Bone marrow (tissue), 2 donors: ENCODE data around the gene TMEM158.

Experiments
- DNase-seq, 2 donors: peaks; one replicate each; lab custom pipeline; 2025; lab: John Stamatoyannopoulos, UW

The TMEM158 gene

GRCh38 chr3:45199837-45200648 is 26.0 kb downstream of the TMEM158 start:
- DNase-seq = no peak

DNA sequence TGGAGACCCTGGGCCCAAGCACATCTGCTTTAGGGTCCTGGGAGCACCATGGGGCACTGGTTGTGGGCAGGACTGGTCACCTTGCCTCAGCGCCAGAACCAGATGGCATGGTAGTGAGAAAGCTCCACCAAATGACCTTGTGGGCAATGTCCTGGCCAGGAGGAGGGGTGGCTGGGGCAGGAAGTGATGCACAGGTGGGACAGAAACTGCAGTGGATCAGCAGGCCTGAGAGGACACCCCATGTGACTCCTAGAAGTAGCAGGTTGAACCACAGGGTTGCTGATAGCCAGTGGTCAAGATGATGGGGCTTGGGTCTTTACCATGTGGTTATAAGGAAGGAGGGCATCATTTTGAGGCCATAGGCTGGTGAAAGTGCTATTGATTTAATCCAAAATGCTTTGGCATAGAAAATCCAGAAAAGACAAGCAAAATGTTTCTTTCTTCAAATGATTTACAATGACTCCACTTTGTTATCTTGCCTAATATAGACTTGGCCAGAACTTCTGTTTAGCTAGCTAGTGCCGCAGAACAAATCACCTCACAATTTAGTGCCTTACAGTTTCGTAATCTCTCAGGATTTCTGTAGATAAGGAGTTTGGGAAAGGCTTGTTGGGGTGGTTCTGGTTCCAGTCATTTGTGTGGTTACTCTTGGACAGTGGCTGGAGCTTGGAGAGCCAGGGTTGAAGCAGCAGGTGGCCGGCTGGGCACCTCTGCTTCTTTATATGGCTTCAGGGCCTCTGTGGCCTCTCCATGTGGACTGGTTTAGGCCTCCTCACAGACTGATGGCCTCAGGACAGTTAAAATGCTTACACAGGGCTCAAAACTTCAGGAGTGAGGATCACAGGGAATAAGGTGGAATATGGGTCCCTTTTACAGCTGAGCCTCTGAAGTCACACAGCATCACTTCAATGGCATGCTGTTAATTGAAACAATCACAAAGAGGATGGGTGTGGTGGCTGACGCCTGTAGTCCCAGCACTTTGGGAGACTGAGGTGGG is 27.5 kb downstream of the TMEM158 start:
- no peak for DNase-seq

DNA sequence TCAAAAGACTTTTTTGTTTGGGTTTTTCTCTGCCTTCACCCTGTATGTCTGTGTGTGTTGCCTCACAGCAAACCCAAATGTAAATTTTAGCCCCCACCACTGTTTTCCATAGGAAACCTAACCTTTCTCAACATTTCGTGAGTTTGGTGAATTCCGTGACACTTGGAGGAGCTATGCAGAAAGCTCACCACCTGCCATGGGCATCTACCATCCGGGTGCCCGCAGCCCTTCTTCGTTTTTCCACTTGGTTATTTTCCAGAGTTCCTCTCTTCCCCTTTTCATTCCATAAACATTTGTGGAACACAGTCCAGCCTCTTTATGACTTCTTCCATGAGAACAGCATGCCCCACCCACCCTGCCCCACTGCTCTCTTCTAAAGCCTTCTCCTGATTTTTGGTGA is 31.3 kb downstream of the TMEM158 start:
- DNase-seq = no peak

GRCh38 chr3:45191924-45192417 is 34.1 kb downstream of the TMEM158 start:
- DNase-seq = no peak

DNA sequence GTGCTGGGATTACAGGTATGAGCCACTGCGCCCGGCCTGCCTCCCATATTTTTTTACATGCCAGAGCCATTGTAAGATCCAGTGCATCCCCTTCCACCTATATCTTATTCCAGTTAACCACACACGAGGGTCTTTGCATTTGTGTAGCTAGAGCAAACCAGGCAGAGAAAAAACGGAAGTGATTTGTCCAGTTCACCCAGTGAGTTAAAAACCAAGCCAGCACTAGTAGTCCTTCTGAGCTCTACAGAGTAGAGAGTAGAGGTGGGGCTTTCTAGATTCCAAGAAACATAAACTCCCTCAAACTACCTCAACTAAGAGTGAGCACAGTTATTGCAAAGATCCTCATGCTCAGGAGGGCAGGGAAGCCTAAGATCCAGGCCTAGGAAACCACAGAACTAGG is 34.7 kb downstream of the TMEM158 start:
- no peak for DNase-seq

DNA sequence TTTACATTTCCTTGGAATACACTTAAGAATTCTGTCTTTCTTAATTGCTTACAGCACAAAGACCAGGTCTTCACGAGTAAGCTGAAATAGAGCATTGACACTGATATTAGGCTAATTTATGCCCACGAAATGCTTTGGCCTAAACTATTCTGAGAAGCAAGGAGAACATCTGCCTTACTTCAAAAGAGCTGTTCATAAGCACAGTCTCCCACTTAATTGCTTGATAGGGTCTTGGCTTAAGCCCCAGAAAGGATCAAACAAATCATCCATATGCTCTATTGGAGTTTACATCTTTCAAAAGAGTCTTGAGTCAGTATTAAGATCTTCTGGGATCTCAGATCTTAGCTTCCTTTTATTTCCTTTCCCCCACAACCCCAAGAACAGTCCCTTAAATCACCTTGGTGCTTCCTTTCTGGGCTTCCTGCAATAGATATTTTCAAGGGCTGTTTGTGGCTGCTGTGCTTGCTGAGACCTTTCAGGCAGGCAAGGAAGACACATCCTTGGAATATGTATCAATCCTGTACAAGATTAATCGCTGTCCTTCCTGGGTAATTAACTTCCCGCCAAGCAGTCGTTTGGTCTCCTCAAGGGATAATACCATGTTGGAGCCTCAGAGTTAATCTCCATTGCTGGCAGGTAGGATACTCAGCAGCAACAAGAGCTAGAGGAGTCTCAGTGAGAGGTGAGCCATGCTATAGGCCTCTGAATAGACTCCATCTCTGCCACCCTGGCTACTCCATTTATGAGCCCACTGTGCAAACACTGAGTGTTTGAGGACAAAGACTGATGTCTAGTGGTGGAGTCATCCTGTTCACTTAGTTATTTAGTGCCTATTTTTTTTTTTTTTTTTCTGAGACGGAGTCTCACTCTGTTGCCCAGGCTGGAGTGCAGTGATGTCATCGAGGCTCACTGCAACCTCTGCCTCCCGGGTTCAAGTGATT is 37.1 kb downstream of the TMEM158 start:
- DNase-seq = no peak

- DNase-seq = no peak
Observed at GRCh38 chr3:45187694-45188141, 38.4 kb downstream of the TMEM158 start.

- no peak for DNase-seq
Observed at GRCh38 chr3:45186871-45187270, 39.2 kb downstream of the TMEM158 start.

DNA sequence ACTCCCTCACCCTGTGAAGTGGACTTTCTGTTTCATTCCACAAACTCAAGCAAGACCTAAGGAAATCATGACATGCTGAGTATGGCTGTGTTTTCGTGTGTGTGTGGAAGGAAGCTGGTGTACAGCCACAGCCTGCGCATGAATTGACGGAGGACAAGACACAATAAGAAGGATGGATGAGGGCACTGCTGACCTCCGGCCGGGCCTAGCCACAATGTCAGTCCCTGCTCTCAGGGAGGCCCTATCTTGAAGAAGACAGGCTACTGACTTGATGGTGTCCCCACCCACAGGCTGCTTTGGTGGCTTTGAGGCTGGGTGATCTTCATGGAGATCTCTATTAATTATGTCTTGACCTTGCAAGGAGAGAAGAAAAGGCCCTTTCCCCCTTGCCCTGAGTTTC is 40.6 kb downstream of the TMEM158 start:
- no peak for DNase-seq

GRCh38 chr3:45185052-45185451 is 41.0 kb downstream of the TMEM158 start:
- no peak for DNase-seq

DNA sequence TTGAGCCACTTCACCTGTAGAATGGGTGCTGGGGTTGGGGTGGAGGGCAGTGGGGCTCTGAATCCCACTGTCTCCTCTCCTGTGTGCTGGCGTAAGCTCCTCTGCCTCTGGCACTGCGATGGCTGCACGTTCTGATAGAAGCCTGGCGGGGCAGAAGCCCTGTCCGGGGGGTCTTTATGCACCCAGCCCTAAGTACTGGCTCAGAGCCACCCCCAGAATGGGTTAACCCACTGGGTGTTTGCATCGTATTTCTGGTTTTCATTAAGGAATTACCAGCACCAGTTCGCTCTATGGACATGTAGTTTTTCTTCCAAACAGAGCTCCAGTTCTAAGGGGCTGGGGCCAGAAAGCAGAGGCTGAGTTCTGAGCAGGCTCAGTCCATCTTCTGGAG is 42.2 kb downstream of the TMEM158 start:
- no peak for DNase-seq

DNA sequence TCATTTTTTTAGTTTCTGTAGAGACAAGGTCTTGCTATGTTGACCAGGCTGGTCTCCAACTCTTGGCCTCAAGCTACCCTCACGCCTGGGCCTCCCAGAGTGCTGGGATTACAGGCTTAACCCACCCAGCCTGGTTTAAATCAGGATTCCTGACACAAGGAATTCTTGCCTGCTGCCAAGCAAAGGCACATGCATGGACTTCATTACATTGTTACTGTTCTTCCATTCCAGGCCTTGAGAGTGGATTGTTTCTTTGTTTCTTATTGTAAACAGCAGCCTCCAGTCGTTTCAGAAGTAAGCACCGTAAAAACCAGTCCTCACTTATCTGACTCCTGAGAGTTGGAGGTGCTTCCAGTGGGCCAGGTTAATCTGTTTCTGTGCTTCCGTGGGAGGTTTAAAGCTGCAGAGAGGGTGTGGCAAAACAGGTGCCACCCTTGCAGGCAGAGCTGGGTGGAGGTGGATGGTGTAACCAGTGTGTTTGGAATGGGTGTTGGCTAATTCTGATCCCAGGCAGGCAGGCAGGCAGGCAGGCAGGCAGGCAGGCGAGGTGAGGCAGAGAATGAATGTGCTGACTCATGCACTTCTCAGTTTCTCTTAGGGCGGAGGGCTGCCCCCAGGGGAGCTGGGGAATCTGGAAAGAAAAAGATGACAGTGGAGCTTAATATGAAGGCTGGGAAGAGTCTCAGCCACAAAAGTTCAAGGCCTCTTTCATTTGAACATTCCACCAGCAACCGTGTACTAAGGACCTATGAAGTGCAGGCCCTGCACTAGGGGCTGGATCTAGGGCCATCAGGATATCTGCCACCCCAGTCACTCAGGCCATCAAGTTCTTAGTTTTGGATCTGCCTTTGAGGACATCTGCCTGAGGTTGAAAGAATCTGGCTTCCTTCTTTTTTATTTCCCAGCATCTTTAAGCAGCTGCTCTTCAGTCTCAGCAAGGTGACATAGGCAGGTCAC is 42.9 kb downstream of the TMEM158 start:
- no peak for DNase-seq

DNA sequence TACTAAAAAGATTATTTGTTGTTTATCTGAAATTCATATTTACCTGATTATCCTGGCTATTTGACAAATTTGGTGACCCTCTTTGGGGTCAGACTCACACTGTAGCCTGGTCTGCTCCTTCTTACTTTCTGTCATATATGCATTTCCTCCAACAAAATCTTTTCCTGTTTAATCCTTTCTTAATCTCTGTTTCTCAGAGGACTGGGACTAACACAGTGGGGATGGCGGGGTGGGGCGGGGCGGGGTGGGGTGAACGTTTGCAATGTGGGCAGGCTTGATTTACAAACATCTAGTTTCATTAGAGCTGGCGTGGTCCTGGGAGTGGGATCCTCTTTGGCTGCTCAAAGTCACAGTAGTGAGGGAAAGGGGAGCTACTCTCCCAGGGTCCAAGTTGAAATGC is 44.6 kb downstream of the TMEM158 start:
- DNase-seq = no peak

DNA sequence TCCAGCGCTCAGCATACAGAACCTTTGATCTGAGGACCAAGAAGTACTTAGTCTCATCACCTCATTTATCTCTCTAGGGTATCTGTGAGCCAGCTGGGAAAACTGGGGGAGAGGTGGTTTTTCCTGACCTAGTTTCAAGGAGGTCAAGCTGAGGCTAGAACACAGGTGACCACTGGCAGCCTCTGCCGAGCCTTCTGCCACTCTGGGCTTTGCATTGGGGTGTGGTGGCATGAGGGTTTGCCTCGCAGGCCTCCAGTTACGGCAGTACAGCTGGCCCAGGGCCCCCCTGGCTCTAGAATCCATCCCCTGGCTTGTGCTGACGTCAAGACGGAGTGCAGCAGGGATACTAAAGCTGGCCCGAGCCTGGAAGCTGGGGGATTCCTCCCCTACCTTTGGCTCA is 45.2 kb downstream of the TMEM158 start:
- DNase-seq = no peak

GRCh38 chr3:45180051-45180450 is 46.0 kb downstream of the TMEM158 start:
- DNase-seq = no peak

DNA sequence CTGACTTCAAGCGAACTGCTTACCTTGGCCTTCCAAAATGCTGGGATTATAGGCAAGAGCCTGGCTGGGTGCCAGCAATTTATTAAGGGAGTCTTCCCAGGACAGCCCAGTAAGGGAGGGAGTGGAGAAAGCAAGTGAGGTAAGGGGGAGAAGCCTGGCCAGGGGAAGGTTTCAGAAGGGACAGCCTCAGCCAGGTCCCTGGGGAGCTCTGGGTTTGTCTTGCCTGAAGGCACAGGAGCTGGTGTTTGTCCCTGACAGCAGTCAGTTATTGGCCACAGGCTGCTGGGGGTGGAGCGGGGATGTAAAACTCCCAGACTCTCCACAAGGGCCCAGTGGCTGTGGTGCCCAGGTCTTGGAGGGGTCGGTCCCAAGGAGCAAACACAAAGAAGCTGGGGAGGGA is 46.9 kb downstream of the TMEM158 start:
- no peak for DNase-seq

DNA sequence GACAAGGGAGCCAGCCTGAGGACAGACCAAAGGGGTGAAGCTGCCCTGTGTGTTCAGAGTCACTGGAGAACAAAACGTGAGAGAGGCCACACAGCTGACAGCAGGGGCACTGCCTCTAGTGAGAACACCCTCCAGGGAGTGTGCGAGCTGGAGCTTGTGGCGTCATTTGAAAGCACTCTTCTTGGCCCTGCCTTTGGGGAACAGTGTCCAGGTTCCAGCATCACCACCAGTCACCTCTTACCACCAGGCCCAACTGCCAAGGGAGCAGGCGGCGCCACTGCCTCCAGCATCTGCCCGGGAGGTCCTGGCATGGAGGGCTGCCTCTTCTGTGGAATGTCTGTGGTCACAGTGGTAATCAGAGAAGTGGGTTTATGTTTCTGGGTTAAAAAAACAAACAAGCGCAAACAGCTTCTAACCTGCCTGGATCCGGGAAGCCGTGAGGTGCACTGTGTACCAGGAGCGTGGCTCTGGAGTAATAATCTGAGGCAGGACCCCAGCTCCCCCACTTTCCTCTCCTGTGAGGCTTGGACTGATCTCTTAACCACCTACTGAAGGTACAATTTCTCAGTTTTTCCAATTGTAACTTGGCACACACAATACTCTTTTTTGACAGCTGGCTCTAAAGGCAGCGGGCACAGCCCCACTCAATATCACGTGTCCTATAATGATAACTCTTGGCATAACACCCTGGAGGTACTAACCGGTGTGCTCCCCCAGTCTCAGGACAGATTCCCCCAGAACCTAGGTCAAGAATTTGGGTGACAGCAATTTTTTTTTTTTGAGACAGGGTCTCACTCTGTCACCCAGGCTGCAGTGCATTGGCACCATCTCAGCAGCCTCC is 47.7 kb downstream of the TMEM158 start:
- no peak for DNase-seq

GRCh38 chr3:45176912-45177311 is 49.2 kb downstream of the TMEM158 start:
- no peak for DNase-seq
